D721Med (cell line): ENCODE data around the gene CTCF.

Source experiments
- DNase-seq: peaks from one replicate; pipeline ENCODE4 v3.0.0; 2011; ENCODE audit warnings: low spot score; ENCODE audit not compliant: insufficient read length
- FAIRE-seq: peaks from 2 replicates; lab custom pipeline; 2011; peaks lifted over from hg19 to GRCh38; lab: Jason Lieb, UNC
- CTCF ChIP-seq: IDR thresholded peaks from 2 replicates; pipeline ENCODE4 v1.5.1; 2012; ENCODE audit warnings: mild to moderate bottlenecking, control low read depth; ENCODE audit not compliant: insufficient read depth; ENCODE audit errors: missing control alignments

The CTCF gene

GRCh38 chr16:67537270-67537635, 25.1 kb upstream of the CTCF start:
- no peak for TF ChIP-seq CTCF
- no peak for DNase-seq
- FAIRE-seq: no peak

GRCh38 chr16:67537636-67538591, 24.4 kb upstream of the CTCF start:
- FAIRE-seq: no peak
- DNase-seq: no peak
- TF ChIP-seq CTCF: no peak

GRCh38 chr16:67538666-67539101, 23.6 kb upstream of the CTCF start:
- FAIRE-seq (no peak), DNase-seq (no peak)
- no peak for TF ChIP-seq CTCF

- DNase-seq (no peak), FAIRE-seq (no peak)
- no peak for TF ChIP-seq CTCF
Observed at GRCh38 chr16:67539271-67539670, 23.1 kb upstream of the CTCF start.

- TF ChIP-seq CTCF: no peak
- FAIRE-seq: no peak
- no peak for DNase-seq
Observed at GRCh38 chr16:67539691-67540635, 22.4 kb upstream of the CTCF start.

GRCh38 chr16:67540756-67541155, 21.6 kb upstream of the CTCF start:
- TF ChIP-seq CTCF: no peak
- DNase-seq: no peak
- no peak for FAIRE-seq
